ENCODE results near the gene CHD2.

- TF ChIP-seq EZH2 (IDR thresholded peaks at IDR 0.05; ENCODE audit: borderline replicate concordance, control insufficient read depth, low read depth, low read length) (no peak), BHLHE40 (IDR thresholded peaks at IDR 0.05; ENCODE audit: borderline replicate concordance in 1 of 2, low read depth in 2 of 2, low read length in 1 of 2) (no peak), CTCF (IDR thresholded peaks at IDR 0.05 in 2 of 3, conservative IDR thresholded peaks at IDR 0.05 in 1 of 3; ENCODE audit: control insufficient read depth in 2 of 3, extremely low read depth in 1 of 3, insufficient read depth in 1 of 3, low read depth in 3 of 3, low read length in 3 of 3) (no peak), E2F4 (IDR thresholded peaks at IDR 0.05; ENCODE audit: low read depth, low read length) (no peak), POLR2AphosphoS5 (IDR thresholded peaks at IDR 0.05; ENCODE audit: low read length) (no peak), NRF1 (conservative IDR thresholded peaks at IDR 0.05; ENCODE audit: low read depth, low read length) (no peak), PKNOX1 (IDR thresholded peaks at IDR 0.05) (no peak), SP1 (IDR thresholded peaks at IDR 0.05; ENCODE audit: low read depth, low read length) (no peak), CUX1 (IDR thresholded peaks at IDR 0.05; ENCODE audit: insufficient replicate concordance, low read depth, low read length) (no peak), SRF (IDR thresholded peaks at IDR 0.05; ENCODE audit: low read depth in 2 of 2, low read length in 2 of 2) (no peak), CBFB (IDR thresholded peaks at IDR 0.05; ENCODE audit: low read depth) (no peak)
Measured at GRCh38 chr15:93048759-93049161, 148.6 kb downstream of the CHD2 start.

Measured in GM12878 (cell line).